Stomach (tissue), 4 donors: ENCODE results near the gene A2M.

Experiments used
- EP300 ChIP-seq: sonication (generic); formaldehyde crosslinking; IDR thresholded peaks from one replicate; pipeline ENCODE4 v1.6.1; 2017; ENCODE audit warnings: antibody characterized with exemption
- POLR2AphosphoS5 ChIP-seq, 3 donors: sonication (generic); formaldehyde crosslinking; IDR thresholded peaks; one replicate each; pipeline ENCODE4 v1.6.1; 2016; ENCODE audit warnings: antibody characterized with exemption in 3 of 3
- TF ChIP-seq, protein P1 (sequence below), 7 experiments: fragments of 450-650 bp in 4 of 7; fragments of 200-600 bp in 3 of 7; sonication (generic) in 3 of 7; IDR thresholded peaks; one replicate each; pipeline ENCODE4 v1.5.1; 2016 to 2019; ENCODE audit warnings: antibody characterized with exemption in 7 of 7, control low read depth in 2 of 7, mild to moderate bottlenecking in 1 of 7

DNA sequence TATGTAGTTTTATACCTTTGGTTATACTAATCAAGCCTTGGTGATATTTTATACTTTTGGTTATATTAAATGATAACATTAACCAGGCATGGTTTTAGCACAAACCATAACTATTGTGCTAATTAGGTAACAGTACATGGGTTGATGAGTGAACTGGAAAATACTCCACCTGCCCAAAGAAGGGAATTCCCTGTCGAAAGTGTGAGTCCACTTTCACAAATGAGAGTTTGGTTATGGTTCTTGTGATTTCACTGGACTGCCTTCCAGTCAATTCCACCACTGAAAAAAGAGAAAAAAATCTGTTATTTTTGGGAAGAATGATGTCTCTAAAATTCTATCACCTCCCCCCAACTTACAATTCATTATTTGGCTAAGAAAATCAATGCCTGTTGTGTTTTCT lies 9.7 kb downstream of the A2M start:
- TF ChIP-seq, protein P1, sequence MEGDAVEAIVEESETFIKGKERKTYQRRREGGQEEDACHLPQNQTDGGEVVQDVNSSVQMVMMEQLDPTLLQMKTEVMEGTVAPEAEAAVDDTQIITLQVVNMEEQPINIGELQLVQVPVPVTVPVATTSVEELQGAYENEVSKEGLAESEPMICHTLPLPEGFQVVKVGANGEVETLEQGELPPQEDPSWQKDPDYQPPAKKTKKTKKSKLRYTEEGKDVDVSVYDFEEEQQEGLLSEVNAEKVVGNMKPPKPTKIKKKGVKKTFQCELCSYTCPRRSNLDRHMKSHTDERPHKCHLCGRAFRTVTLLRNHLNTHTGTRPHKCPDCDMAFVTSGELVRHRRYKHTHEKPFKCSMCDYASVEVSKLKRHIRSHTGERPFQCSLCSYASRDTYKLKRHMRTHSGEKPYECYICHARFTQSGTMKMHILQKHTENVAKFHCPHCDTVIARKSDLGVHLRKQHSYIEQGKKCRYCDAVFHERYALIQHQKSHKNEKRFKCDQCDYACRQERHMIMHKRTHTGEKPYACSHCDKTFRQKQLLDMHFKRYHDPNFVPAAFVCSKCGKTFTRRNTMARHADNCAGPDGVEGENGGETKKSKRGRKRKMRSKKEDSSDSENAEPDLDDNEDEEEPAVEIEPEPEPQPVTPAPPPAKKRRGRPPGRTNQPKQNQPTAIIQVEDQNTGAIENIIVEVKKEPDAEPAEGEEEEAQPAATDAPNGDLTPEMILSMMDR (IDR thresholded peaks at IDR 0.05) = no peak
- TF ChIP-seq POLR2AphosphoS5 (IDR thresholded peaks at IDR 0.05) (no peak), EP300 (no peak)
